CD4-positive, alpha-beta T cell treated with Interleukin-4 for 1 hour (primary cell): ENCODE data around the gene TEX36.
"Not testable (repeated sequence)": the region's sequence is repeated elsewhere in the genome, so short reads cannot be mapped to it uniquely, and the experiment has no call there.

Experiments used
- DNase-seq, 2 donors: peaks; one replicate each; pipeline ENCODE4 v3.0.0-alpha.2; 2020 to 2022

TEX36 gene

DNA sequence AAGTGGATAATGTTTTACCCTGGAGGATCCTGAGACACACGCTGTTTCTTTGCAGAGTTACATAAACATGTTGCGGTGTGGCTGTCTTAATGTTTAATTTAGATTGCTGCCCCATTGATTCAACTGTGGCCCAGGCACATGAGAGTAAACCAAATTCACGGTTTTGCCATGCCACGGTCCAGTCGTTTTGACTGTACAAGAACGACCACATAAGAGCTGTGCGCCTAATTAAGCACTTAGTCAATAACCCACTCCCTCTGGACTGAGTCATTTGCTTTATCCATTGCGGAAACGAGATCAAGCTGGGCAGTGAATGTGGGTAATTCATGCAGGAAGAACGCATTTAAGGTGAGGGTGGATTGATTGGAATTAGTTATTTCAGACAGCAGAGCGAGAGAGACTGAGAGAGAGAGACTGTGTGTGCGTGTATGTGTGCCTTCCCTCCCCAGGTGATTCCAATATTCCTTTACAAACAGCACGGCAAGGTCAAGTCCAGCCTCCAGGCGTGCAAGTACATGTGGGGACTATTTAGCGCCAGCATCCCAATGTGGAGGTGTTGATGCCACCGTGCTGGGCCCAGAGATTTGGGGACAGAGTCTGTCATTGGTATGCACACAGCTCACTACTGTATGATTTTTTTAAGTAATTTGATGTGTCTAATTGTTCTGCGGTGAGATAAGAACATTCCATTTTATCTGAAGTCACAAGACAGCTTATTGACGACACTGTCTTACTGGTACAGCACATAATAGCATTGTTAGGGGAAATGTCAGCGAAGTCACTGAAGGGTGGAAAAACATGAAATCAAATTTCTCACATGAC, 8.4 kb upstream of the TEX36 start:
- no peak for DNase-seq

DNA sequence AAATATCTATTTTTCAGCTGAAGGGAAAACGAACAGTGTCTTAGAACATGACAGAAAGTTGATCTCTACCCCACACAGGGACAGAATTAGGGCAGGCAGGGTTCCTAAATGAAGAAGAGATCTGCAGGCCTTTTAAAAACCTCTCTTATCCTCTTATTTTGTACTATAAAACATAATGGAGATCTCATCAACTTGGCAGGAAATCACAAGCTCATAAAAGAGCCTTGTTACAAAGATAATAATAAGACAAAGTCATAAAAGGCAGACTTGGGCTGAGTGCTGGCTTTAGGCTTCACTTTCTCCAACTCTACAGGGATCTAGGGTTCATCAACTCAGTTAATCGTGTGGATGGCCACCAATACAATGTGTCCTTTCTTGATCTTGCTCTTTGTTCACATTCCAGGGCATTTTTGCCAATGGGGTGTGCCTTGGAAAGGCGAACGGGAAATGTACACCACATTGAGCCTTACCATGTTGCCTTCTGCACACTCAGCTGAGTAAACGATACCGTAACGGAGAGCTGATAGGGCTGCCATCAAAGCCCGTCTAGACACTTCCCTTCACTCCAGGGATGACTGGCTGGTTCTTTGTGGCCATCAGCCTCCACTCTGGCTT, 7.1 kb upstream of the TEX36 start:
- no peak for DNase-seq

DNA sequence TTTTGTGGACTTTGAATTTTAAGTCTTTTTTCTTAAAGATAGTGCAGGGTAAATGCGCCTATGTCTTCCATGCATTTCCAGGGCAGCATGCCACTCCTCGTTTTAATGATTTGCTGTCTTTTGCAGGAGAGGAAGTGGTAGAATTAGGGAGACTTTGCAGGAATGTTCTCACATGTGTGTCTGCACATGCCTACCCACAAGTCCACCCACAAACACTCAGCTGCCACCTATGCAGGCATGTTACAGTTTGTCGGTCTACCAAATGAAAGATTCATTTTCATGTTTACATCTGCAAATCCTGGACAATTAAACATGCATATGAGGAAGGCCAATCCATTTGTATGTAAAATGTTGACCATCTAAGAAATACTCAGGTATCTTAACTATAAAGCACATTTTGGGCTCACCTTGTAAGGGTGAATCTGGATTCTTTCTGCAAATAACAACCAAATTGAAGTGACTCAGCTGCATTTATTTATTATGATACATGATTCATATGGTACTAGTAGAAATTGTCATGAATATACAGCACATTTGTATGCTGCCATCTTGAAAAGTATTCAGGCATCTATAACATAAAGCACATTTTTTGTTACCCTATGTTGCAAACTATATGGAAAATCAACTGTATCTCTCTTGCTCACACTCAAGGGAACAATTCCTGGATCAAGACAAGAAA, 4.7 kb upstream of the TEX36 start:
- DNase-seq, result no peak

DNA sequence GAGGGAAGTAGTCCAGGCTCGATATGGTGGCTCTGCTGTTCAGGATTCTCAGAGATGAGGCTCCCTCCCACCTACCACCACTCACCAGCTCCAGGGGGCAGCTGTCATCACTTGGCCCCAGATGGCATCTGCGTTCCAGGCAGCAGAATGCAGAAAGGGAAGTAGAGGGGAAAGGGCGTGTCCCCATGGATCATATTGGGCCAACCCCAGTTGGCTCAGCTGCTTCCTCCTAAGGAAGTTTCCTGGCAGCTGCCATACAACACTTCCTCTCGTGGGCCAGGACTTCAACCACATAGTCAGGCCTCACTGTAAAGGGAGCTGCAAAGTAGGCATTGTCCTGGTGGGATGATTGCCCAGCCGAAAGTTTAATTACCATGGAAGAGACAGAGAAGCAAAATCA, 1.6 kb upstream of the TEX36 start:
- DNase-seq, result no peak

DNA sequence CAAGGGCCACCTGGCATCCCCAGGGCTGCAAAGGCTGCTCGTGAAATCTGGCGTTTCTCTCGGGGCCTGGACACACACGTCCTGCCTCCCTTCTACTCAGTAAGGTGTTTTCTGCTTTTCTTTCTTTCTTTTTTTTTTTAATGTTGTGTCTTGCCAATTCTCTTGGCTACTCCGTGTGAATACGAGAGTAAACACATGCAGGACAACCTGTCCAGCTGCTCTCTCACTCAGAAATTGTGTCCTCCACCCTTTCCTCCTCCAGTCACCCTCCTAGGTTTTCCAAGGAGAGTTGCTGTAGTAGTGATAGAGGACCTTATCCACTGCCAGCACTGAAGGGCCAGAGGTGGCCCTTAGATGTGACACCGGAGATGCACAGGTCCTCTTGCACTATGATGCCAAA, 858 bp upstream of the TEX36 start:
- DNase-seq, result no peak

DNA sequence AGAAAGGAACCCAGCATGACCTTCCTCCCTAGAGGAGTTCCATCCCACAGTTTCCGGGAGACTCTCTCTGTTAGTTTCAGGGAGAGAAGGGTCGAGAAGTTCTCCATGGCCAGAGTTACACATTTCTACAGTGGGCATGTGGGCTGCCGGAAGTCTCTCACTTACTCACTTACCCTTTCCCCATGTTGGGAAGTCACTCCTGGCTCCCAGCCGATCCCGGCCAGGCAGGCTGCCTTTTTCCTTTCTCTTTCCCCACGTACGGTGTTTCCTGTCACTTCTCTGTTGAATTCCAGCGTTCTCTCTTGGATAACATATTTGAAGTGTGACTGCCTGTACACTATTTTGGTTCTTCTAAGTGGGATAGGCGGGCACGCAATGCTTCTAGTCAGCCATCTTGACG, 3.5 kb downstream of the TEX36 start:
- DNase-seq, result no peak

DNA sequence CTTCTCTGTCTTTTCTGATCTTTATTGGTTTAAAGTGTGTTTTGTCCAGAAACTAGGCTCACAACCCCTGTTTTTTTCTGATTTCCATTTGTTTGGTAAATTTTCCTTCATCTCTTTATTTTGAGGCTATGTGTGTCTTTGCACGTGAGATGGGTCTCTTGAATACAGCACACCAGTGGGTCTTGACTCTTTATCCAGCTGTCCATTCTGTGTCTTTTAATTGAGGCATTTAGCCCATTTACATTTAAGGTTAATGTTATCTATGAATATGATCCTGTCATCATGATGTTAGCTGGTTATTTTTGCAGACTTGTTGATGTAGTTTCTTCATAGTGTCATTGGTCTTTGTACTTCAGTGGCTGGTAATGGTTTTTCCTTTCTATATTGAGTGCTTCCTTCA, 10.1 kb downstream of the TEX36 start:
- DNase-seq, result no peak

DNA sequence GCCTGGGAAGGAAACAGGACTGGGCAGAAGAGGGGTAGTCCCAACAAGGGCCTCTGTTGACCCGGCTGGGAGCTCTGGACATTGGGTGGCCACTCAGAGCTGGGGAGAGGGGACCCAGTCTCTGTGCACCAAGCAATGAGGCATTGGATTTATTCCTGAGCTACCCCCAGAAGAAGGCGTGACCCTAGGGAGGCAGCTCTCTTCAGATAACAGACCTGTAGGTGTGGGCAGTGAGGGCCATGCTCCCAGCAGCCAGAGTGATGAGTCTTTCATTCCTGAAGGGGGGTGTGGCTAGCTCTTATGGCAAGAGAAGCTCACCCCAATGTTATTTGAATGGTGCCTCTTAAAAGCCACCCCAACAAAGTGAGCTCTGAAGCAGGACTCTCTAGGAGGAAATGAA, 20.4 kb downstream of the TEX36 start:
- DNase-seq, result no peak

DNA sequence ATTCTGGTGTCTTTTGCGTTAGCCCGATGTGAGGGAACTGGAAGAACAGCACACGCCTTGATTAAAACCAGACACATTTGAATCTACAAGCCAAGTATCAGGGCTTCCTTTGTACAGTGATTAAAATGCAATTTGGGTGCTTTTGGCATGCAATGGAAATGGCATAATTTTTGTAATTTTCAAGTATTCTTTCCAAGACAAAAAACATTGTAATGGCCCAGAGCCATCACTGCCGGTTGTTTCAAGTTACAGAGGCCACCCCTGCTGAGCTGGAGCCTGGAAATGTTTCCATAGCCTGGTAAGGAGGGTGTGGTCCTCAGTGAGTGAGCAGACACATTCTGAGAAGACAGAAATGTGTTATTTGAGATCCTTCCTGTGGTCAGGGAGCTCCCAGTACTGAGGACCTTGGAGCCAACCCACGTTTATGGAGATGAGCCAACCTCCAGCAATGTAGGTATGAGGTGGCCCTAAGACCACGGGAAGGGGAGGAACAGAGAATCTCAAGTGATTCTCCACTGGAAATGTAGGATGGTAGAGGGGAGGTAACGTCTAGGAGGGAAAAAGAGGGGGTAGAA, 20.9 kb downstream of the TEX36 start:
- DNase-seq, result no peak

DNA sequence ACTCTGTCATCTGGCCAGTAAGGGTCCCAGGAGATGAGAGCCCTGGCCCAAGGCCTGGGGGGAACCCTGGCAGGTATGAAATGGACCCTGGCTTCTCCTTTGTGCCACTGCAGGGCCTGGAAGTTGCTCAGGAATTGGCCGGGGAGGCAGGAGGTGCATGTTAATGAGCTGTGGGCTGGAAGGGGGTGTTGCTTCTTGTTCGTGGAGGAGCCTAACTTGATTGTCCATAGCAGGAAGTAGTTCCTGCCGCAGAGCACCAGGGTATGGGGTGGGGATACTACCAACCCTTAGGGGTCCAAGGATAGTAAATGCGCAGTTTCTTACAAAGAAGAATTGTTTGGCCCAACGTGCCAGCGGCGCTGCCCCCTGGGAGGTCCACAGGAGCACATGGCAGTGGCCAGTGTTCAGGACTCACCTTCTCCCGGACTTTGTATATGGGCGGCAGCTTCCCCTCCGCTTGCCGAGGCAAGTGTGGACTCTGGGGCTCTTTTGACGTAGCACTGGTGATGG, 21.5 kb downstream of the TEX36 start:
- no peak for DNase-seq

DNA sequence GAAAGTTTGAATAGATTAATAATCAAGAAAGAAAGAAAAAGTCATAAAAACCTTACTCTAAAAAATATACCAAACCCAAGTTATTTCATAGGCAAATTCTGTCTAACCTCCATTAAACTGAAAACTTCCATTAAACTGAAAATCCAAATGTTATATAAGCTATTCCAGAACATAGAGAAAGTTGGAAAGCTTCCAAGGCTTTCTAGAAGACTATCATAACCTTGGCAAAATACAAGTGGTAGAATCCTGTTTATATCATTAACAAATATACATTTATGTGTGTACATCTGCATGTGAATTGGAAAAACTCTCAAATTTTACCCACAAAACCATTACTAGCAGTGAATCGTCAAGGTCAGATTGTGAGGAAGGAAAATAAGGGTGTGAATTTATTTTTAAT, 23.9 kb downstream of the TEX36 start:
- no peak for DNase-seq

DNA sequence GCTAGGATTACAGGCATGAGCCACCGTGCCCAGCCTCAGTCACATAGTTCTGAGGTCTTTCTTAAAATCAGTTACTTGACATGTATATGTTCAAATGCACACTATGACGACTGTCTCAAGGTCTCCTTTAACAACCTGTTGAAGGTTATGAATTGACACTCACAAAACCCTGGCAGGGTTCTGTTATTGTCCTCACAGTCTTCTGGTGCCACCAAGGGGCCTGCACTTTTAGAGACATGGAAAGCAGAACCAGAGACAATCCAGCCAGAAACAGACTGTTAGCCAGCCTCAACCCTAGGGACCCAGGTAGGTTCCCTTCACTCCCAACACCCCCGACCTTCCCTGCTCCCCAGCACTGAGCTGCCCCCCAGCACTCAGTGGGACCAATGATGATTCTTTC, 26.4 kb downstream of the TEX36 start:
- DNase-seq, result no peak

DNA sequence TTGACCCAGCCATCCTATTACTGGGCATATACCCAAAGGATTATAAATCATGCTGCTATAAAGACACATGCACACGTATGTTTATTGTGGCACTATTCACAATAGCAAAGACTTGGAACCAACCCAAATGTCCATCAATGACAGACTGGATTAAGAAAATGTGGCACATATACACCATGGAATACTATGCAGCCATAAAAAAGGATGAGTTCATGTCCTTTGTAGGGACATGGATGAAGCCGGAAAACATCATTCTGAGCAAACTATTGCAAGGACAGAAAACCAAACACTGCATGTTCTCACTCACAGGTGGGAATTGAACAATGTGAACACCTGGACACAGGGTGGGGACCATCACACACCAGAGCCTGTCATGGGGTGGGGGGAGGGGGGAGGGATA, 29.9 kb downstream of the TEX36 start:
- not testable (repeated sequence) for DNase-seq

DNA sequence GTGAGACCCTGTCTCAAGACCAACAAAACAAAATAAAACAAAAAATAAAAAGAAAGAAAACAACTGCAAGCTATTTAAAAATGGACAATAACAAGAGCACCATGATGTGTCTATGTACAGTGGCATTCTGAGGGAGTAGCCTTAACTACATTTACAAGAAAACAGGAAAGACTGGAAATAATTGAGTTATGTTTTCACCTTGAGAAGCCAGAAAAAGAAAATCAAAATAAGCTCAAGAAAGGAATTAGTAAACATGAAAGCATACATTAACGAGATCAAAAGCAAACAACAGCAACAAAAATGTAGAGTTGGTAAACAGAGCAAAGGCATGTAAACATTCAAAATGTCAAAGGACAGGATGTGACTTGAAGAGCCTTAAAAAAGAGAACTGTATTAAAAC, 36.7 kb downstream of the TEX36 start:
- DNase-seq, result no peak

DNA sequence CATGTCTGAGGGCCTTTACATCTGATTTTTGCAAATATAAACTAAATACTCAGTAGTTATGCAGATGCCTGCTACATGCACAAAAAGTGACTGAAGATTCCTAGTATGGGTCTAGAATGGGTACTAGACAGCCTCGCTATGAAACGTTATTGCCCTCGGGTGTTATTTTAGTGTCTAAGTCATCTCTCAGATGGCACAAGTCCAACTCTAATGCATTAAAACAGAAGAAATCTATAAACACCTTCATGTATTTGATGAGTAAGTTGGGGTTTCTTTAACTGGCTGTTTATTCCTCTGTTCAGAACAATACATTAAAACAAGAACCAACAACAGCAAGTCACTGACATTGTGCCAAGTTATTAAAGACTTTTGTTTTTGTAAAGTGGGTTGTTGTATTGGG, 41.6 kb downstream of the TEX36 start:
- no peak for DNase-seq

DNA sequence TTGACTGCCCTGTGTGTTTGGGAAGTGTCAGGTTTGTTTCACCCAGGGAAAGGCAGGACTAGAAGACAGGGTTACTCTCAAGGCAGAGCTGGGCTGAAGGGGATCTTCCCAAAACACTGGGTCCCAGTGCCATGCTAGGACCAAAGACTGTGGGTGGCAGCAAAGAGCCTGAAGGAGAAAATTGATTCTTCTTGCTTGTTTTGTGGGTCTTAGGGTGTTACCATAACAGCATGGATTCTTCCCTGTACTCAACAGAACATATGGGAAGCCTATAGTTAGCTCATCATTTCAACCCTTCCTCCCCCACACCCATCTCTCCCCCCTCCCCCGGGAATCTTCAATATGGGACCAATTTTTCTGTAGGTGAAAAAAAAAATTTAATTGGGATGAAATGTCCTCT, 42.3 kb downstream of the TEX36 start:
- no peak for DNase-seq

DNA sequence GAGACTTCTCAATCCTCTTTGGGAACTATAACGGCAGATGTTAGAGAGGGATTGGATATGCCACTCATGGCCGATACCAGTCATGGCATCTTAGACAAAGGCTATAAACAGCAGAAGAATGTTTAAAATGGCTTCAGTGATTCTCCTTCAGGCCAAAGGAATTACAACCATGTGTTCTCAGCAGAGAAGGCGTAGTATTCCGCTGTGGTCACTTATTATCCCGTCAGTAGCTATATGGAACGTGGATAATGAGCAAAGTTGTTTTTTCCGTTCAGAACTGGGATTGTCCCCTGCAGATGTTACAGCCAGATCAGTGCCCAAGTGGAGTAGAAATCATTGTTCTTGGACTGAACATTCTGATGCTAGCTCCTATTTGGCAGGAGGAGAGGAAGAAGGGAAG, 43.1 kb downstream of the TEX36 start:
- no peak for DNase-seq

DNA sequence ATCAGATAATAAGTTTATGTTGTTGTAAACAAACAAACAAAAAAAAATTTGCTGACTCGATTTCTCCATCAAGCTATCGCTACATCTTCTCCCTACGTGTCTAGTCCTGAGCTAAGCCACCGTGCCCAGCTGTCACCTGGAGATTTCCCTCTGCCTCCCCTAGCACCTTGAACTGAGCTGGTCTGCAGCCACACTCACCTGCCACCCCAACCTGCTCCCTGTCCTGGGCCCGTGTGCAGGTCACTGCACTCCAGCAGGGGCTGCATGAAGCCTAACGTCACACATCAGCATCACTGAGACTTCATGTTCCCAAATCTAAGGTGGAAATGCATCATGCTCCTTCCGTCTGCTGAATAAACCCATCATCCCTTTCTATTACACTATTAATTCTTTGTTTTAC, 44.4 kb downstream of the TEX36 start:
- no peak for DNase-seq

DNA sequence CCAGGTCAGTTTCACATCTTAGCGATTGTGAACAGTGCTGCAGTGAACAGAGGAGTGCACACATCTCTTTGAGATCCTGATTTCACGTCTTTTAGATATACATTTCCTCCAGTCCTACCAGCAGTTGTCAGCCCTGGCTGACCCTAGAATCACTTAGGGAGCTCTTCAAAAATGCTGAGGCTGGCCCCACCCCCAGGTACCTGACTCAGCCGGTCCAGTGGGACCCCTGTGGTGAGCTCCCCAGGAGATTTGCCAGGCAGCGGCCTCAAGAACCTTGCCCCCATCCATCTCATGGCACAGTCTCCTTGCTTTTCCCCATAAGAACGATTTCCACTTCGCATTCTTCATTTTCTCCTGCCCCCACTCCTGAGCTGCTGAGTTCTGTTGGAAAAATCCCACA, 45.5 kb downstream of the TEX36 start:
- no peak for DNase-seq

DNA sequence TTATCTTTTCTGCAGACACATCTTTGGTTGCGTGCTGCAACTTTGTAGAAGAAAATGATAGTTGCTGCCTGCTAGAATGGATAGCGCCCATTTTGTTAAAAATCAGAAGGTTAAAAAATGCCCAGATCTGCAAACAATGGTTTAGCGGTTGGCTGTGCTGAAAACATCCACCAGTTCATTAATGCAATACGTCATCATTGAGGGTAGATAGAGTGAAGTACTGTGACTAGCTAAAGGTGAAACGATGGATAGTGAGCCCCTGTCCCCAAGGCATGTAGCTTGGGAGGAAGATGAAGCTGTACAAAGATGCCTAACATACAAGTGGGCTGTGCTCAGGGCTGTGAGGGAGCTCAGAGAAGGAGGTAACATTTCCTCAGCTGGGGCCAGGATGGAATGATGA, 48.4 kb downstream of the TEX36 start:
- no peak for DNase-seq

DNA sequence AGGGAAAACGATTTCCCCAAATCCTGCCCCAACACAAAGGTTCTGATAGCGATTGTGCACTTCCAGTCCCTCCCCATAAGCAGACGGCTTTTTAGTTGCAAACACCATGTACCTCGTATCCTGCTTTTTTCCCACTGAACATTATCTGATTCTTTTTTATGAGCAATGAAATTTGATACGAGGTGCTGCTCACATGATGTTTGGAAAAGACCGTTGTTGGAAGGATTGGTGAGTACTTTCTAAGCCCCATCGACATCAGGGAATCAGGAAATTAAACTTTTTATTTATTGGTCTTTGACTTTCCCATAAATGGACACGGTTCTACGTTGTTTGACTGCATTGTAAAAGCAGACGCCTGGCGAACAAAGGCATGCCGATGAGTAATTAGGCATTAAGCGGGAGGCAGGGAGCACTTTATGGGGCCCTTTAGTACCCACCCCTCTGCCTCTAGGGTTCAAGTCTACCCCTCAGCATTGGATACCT, 49.4 kb downstream of the TEX36 start:
- DNase-seq, result no peak

DNA sequence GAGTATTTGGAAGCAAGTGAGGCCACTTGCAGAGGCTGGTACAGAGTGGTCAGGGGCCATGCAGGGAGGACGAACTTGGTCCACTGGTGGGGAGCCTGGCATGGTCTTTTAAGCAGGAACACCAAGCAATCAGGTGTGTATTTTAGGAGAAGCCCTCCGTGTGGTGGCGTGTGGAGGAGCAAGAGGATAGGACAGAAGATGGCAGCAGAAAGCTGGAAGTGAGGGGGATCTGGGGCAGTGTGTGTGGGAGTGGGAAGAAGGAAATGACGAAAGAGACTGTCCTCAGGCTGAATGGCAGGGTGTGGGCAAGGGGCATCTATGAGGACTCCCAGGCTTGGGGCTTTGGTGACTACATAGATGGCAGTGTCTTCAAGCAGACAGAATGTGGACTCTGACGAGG, 51.2 kb downstream of the TEX36 start:
- DNase-seq, result no peak

DNA sequence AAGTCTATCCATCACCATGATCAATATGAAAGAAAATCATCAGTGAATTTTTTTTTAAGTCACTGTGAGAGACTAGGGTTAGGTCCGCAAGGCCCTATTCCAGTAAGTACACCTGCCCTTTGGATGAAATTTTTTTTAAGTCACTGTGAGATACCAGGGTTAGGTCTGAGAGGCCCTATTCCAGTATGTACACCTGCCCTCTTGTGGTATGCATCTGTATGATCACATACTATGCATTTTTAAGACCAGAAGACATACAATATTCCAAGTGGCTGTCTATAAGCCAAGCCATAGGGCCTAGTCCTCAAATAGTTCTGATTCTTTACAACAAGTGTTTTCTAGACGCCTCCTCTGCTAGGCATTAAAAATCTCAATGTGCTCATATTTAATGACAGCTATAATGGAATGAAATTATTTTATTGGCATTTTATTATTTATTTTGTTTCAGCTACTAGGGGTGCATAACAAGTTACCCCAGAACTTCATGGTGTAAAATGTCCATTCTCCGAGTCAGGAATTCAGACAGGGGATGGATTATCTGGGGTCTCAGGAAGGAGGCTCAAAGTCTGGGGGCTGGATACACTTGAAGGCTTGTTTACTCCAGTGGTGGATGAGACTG, 53.1 kb downstream of the TEX36 start:
- no peak for DNase-seq
